HL-60 (cell line): ENCODE measurements around the gene RTTN.
"Not testable (repeated sequence)": the region's sequence is repeated elsewhere in the genome, so short reads cannot be mapped to it uniquely, and the experiment has no call there.

Source experiments
- GABPA ChIP-seq: IDR thresholded peaks from 2 replicates; pipeline ENCODE4 v1.6.1; 2012; ENCODE audit warnings: low read depth
- POLR2AphosphoS5 ChIP-seq: IDR thresholded peaks from 2 replicates; pipeline ENCODE4 v1.6.1; 2012; ENCODE audit warnings: low read depth
- SPI1 ChIP-seq: IDR thresholded peaks from 2 replicates; pipeline ENCODE4 v1.6.1; 2012; ENCODE audit warnings: low read depth, mild to moderate bottlenecking, borderline replicate concordance
- TF ChIP-seq, protein P1 (sequence below): IDR thresholded peaks from one replicate; pipeline ENCODE4 v1.5.1; 2011; ENCODE audit warnings: low read length, control low read depth, inconsistent platforms; ENCODE audit not compliant: insufficient read depth
- TF ChIP-seq, protein P2 (sequence below): IDR thresholded peaks from 2 replicates; pipeline ENCODE4 v1.6.1; 2012; ENCODE audit warnings: low read depth; ENCODE audit not compliant: insufficient replicate concordance

DNA sequence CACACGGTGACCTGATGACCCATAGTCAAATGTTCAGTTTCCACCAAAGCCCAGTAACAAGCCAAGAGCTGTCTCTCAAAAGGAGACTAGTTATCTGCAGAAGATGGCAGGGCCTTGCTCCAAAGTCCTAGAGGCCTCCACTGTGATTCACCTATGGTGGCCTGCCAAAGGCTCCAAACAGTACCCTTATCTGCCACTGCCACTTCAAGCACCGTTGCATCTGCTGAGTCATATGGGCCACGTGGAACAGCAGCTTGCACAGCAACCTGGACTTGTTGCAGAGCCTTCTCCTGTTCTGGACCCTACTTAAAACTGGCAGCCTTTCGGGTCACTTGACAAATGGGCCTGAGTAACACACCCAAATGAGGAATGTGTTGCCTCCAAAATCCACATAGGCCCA is 230.2 kb downstream of the RTTN start:
- TF ChIP-seq, protein P1, sequence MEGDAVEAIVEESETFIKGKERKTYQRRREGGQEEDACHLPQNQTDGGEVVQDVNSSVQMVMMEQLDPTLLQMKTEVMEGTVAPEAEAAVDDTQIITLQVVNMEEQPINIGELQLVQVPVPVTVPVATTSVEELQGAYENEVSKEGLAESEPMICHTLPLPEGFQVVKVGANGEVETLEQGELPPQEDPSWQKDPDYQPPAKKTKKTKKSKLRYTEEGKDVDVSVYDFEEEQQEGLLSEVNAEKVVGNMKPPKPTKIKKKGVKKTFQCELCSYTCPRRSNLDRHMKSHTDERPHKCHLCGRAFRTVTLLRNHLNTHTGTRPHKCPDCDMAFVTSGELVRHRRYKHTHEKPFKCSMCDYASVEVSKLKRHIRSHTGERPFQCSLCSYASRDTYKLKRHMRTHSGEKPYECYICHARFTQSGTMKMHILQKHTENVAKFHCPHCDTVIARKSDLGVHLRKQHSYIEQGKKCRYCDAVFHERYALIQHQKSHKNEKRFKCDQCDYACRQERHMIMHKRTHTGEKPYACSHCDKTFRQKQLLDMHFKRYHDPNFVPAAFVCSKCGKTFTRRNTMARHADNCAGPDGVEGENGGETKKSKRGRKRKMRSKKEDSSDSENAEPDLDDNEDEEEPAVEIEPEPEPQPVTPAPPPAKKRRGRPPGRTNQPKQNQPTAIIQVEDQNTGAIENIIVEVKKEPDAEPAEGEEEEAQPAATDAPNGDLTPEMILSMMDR = not testable (repeated sequence)
- TF ChIP-seq, protein P2, sequence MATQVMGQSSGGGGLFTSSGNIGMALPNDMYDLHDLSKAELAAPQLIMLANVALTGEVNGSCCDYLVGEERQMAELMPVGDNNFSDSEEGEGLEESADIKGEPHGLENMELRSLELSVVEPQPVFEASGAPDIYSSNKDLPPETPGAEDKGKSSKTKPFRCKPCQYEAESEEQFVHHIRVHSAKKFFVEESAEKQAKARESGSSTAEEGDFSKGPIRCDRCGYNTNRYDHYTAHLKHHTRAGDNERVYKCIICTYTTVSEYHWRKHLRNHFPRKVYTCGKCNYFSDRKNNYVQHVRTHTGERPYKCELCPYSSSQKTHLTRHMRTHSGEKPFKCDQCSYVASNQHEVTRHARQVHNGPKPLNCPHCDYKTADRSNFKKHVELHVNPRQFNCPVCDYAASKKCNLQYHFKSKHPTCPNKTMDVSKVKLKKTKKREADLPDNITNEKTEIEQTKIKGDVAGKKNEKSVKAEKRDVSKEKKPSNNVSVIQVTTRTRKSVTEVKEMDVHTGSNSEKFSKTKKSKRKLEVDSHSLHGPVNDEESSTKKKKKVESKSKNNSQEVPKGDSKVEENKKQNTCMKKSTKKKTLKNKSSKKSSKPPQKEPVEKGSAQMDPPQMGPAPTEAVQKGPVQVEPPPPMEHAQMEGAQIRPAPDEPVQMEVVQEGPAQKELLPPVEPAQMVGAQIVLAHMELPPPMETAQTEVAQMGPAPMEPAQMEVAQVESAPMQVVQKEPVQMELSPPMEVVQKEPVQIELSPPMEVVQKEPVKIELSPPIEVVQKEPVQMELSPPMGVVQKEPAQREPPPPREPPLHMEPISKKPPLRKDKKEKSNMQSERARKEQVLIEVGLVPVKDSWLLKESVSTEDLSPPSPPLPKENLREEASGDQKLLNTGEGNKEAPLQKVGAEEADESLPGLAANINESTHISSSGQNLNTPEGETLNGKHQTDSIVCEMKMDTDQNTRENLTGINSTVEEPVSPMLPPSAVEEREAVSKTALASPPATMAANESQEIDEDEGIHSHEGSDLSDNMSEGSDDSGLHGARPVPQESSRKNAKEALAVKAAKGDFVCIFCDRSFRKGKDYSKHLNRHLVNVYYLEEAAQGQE = not testable (repeated sequence)
- not testable (repeated sequence) for TF ChIP-seq POLR2AphosphoS5, GABPA, SPI1
